GM04503 (cell line): ENCODE results near the gene PDGFRB.
"Not testable (repeated sequence)": the region's sequence is repeated elsewhere in the genome, so short reads cannot be mapped to it uniquely, and the experiment has no call there.

Experiments
- DNase-seq: peaks from one replicate; pipeline ENCODE4 v3.0.0-alpha.2; 2012; ENCODE audit warnings: low read depth

The PDGFRB gene

GRCh38 chr5:150114102-150114641, 41.5 kb downstream of the PDGFRB start:
- no peak for DNase-seq

DNA sequence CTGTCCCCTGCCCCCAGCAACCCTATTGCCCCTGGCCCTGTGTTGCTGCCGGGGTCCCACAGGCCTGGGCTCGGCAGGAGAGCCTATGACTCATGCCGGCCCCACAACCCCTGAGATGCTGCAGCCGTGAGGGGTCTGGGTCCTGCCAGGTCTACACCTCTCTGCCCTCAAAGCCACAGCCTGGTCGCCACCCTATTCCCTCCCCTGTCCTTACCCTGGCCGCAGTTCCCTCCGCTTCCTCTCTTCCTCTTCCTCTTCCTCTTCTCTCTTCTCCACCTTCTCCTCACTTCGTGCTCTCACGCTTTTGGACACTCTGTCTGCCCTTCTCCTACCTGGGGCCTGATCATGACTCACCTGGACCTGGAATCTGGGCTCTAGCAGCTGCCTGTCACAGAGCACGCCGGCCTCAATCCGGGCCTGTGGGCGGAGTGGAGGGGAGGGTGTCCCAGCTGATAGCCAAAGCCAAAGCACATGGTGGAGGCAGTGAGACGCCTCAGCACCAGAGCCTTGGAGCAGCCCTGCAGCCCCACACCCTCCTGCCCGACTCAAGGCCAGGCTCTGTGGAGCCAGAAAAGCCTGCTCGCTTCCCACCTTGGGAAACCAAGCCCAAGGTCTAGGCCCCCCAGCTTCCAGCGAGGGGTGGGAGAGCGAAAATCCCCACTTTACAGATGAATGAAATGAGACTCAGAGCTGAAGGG, 42.4 kb downstream of the PDGFRB start:
- no peak for DNase-seq

DNA sequence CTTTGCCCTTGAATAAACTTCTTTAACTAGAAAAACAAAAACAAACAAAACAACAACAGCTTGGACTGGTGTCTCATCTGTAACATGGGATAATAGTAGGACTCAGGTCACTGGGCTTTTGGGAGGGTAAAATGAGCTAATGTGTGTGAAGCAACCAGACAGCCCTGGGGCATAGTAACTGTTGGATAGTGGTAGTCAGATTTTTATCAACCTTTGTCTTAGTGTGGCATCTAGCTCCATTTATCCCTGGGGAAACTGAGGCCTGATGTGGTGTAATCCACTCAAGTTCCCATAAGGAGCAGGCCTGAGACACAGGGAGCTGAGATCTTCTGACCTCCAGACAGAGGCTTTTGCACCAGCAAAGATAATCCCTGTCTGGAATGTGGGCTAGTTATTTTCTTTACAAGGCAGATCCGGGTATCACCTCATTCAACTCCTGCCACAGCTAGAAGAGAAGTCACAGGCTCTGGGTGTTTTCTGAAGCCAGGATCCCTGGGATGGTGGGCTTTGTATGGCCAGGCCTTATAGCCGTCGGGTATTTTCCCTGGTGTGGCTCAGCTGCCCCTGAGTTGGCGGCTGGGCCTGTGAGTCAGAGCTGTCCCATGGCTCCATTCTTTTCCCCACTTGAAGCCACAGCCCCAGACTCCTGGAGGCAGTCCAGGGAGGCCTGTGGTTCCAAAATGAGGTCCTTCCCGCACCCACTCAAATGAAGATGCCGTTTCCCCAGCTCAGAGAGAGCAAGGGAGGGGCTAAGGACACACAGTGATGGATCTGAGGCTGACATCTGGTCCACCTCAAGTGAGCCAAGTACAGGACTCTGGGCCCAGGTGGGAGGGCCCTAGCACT, 43.2 kb downstream of the PDGFRB start:
- peak; percentile 74 for DNase-seq

DNA sequence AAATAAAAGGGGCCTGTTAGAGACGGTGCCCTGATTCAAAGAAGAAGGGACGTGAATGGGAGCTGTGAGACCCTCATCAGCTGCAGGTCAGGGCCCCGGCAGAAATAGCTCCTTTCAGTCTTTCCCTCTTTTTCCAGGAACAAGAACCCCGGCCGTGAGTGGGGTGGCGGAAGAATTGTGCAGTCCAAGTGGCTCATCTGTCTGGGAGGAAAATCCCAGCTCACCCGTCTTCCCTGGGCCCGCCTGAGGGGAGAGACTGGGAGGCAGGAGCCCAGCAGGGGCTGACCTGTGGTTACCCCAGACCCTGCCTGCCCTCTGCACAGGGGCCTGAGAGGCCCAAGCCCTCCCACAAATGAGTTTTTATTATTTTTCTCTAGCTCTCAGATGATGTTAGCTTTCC, 44.5 kb downstream of the PDGFRB start:
- no peak for DNase-seq

- DNase-seq, result no peak
Measured at GRCh38 chr5:150109921-150110320, 45.7 kb downstream of the PDGFRB start.

DNA sequence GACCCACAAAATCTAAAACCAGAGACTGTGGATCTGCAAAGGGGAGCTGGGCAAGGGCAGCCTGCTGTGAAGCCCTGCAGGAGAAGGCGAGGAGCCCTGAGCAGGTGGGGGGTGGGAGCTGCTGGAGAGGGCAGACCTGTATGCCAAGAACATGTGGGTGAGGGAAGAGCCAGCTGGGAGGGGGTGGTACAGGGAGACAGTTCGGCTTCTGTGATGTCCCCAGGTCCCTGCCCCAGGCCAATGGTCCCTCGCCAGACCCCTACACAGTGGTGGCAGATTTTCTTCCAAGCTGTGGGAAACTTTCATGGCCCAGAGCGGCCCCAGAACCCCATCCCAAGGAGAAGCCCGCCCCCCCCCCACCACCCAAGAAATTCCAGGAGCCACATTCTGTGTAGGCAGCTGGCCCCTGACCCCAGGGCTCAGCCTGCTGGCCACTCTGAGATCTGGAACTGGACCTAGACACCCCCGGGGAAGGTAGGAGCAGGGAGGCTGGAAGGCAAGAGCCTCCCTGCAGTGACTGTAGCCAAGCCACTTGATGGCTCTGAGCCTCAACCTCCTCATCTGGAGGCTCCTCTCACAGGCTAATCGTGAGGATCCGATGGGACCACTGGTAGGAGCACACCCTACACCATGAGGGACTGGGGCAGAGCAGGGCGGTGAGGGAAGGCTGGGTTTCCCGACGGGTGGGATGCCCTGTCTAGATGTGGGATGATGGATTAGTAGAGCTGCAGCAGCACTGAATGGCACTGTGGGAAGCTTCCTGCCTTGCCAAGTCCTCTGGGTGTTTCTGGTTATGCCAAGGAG, 46.7 kb downstream of the PDGFRB start:
- no peak for DNase-seq

DNA sequence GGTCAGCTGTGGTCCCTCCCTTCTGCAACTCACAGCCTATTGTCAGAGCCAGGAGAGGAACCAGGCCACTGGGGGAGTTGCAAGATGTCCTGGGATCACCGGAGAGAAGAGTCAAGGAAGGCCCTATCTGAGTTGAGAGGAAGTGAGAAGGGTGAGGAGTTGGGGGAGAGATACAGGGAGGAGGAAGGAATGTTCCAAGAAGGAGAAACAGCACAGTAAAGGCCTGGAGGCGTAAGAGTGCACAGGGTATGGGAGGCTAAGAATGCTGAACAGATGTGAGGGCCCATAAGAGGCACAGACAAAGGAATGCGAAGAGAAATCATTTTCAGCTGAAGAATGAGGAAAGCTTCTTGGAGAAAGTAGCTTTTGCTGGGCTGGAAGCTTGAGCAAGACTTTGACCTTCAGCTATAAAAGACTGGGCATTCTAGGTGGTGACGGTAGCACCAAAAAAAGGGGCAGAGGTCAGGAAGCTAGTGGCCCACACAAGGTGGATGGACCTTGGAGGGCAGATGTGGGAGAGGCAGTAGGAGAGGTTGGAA, 47.7 kb downstream of the PDGFRB start:
- DNase-seq, result peak; percentile 78

GRCh38 chr5:150106674-150107426, 48.8 kb downstream of the PDGFRB start:
- no peak for DNase-seq

GRCh38 chr5:150105928-150106615, 49.6 kb downstream of the PDGFRB start:
- DNase-seq, result no peak

DNA sequence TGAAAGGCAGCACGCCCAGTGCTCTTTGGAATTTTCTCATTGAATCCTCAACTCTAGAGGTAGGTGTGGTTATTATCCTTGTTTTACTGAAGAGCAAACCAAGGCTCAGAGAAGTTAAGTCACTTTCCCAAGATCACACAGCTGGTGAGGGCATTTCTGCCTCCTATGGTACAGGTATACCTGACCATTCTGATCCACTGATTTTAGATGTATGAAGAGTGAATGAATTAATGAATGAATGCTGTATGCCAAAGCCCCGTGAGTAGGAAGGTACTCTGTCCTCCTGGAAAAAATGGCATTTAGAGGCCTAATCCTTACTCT, 51.1 kb downstream of the PDGFRB start:
- DNase-seq, result no peak

GRCh38 chr5:150103678-150104549, 51.7 kb downstream of the PDGFRB start:
- DNase-seq, result no peak

DNA sequence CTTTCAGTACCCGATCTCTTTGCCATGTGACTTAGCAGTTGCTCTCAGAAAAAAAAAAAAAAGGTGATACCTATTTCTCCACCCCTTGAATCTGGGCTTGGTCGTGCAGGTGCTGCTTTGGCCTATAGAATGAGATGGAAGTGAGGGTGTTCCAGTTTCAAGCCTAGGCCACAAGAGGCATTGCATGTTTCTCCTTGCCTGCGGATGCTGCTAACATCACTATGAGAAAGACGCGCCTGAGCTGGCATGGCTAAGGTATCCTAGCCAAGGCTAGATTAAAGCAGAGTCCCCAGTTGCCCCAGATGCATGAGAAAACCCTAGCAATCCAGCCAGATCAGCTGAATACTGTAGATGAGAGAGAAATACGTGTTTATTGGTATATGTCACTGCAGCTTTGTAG, 54.6 kb downstream of the PDGFRB start:
- no peak for DNase-seq

GRCh38 chr5:150097152-150097551, 58.5 kb downstream of the PDGFRB start:
- DNase-seq, result no peak

GRCh38 chr5:150092159-150092787, 63.4 kb downstream of the PDGFRB start:
- DNase-seq, result no peak

DNA sequence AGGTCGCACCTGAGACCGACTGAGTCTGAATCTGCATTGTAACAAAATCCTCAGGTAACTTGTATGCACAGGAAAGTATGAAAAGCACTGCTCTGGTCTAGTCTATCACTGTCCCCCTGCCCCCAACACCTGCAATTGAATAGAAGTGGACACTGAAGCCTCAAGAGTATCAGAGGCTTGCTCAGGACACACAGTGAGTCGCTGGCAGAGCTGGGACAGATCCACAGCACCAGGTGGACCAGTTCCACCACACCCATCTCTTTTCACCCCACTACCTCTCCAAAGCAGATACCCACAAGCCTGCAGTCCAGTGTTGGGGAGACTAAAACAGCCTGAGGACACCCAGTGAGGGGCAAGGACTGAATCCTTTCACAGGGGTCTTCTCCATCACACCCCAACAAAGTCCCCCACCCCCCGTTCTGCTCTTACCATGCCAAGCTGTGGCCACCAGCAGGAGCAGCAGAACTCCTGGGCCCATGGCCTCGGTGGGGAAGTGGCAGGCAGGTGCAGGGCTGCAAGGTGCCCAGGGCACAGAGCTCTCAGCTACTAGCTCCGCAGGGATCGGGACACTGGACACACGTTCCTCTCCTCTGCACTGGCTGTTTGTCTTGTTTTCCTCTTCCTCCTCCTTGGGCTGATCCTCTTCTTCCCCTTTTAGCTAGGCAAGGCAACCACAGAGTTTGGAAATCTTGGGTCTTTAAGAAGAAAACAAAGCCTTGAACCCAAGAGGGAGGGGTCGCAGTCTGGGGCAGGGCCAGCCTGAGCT, 69.5 kb downstream of the PDGFRB start, which contains the start of gene CSF1R:
Gene CSF1R, minus strand, starts transcription at position 605 of the 766 bp plus-strand sequence. Its CDS starts 127 bp downstream, at position 478.
- DNase-seq, result no peak

DNA sequence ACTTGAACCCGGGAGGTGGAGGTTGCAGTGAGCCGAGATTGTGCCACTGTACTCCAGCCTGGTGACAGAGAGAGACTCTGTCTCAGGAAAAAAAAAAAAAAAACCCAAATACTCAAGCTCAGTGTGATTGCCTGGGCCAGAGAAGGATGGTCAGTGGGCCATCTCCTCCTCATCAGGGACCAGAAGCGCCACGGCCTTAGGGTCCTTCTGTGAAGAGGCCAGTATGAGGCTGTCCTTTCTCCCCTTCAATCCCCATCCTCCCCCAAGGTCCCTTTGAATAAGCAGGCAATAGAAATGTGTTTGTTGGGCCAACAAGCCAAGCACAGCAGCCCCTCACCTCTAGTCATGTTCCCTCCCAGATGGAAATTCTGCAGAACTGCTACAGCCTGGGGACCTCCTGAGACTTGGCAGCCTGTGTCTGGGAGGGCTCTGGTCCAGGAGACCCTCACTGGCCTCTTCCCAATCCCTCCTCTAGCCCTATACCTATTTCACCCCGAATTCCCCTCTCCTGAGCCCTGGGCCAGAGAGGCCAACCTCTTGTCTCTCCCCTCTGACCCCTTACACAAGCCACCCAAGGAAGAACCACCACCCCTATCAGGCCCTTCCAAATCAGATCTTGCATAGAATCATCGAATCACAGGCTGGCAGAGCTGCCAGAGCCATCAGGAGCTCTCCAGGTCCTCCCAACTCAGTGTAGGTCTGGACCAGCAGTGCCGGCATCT, 70.3 kb downstream of the PDGFRB start:
- DNase-seq, result no peak

GRCh38 chr5:150084754-150085153, 70.9 kb downstream of the PDGFRB start:
- not testable (repeated sequence) for DNase-seq

DNA sequence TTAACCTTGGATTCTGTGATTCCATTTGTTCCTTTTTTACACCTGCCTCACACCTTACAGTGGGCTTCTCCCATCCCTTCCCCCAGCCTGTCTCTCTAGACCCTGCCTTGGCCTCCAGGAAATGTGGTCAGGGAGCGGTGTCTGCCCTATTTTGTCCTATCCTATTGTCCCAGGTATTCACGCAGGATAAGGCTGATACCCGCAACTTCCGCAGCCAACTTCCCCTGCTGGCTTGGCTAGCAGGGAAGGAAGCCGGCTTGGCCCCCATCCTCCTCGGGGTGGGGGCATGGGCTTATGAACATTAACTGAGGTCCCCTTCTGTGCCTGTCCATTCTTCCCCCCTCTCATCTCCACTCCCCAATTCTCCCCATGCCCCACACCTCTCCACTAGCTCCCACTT, 72.8 kb downstream of the PDGFRB start:
- DNase-seq, result no peak
